SJCRH30 (cell line): ENCODE results near the gene CAB39L. TPM values are rescaled to one million over a fixed set of nuclear protein-coding genes. Genes with fewer than 3 reads are reported as not detected.
A peak's percentile ranks its signal among the peaks of the same experiment; 100 is the strongest.

ENCODE experiments used
- DNase-seq, 2 experiments: peaks; one replicate each; pipeline ENCODE4 v3.0.0-alpha.2; 2015 to 2020
- H3K27ac ChIP-seq: fragments of 250-450 bp; sonication (Bioruptor Pico); 2 replicates; pipeline ENCODE4 v1.5.1; 2020; ENCODE audit warnings: mild to moderate bottlenecking, moderate library complexity
- H3K27me3 ChIP-seq: fragments of 250-450 bp; sonication (Bioruptor Pico); 2 replicates; pipeline ENCODE4 v1.5.1; 2020; ENCODE audit warnings: mild to moderate bottlenecking, moderate library complexity
- H3K36me3 ChIP-seq: fragments of 250-450 bp; sonication (Bioruptor Pico); 2 replicates; pipeline ENCODE4 v1.5.1; 2020; ENCODE audit warnings: mild to moderate bottlenecking, moderate library complexity
- H3K4me1 ChIP-seq: fragments of 250-450 bp; sonication (Bioruptor Pico); 2 replicates; pipeline ENCODE4 v1.5.1; 2020; ENCODE audit warnings: mild to moderate bottlenecking, moderate library complexity
- H3K4me3 ChIP-seq: fragments of 250-450 bp; sonication (Bioruptor Pico); 2 replicates; pipeline ENCODE4 v1.5.1; 2020; ENCODE audit warnings: mild to moderate bottlenecking, moderate library complexity
- H3K9me3 ChIP-seq: fragments of 250-450 bp; sonication (Bioruptor Pico); replicated peaks from 2 replicates; pipeline ENCODE4 v1.5.1; 2020; ENCODE audit warnings: mild to moderate bottlenecking, moderate library complexity
- total RNA-seq: library from RNA; depleted of rRNA; stranded (reverse); fragments of >200 nt; shearing (Covaris generic); gene quantifications from 2 replicates; pipeline ENCODE4 v1.2.3, GENCODE V29; 2014

The CAB39L gene
- total RNA-seq, 1 experiment from 2014 or later = 2.4 TPM

GRCh38 chr13:49424011-49424560, 19.8 kb downstream of the CAB39L start:
- Histone ChIP-seq H3K27ac (no peak overlapping the region), H3K4me3 (no peak overlapping the region), H3K27me3 (no peaks in the 10 kb centered on the region), H3K36me3 (no peaks in the 10 kb centered on the region), H3K4me1 (no peaks in the 10 kb centered on the region), H3K9me3 (no peaks in the 10 kb centered on the region)
- DNase-seq = no peak

GRCh38 chr13:49421391-49421790, 22.5 kb downstream of the CAB39L start:
- peak; percentile 12 to 35 for DNase-seq

DNA sequence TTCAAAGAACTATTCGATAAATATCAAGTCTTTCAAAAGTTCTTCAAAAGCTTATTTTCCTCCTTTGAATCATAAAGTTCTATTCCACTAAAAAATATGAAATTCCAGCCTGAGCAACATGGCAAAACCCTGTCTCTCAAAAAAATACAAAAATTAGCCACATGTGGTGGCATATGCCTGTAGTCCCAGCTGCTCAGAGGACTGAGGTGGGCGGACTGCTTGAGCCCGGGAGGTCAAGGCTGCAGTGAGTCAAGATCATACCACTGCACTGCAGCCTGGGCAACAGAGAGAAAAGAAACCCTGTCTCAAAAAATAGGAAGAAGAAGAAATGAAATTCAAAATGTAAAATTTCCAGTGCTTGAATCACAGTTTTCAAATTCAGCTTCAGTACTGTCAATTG, 24.6 kb downstream of the CAB39L start:
- H3K27me3 ChIP-seq = no peaks in the 10 kb centered on the region
- H3K27ac ChIP-seq = no peak overlapping the region
- H3K4me1 ChIP-seq = no peaks in the 10 kb centered on the region
- DNase-seq = no peak
- no peak overlapping the region for H3K4me3 ChIP-seq
- no peaks in the 10 kb centered on the region for H3K36me3 ChIP-seq
- no peaks in the 10 kb centered on the region for H3K9me3 ChIP-seq

More at GRCh38 chr13:49421391-49421790, 22.5 kb downstream of the CAB39L start:
- Histone ChIP-seq H3K27ac (no peak overlapping the region), H3K9me3 (no peaks in the 10 kb centered on the region), H3K36me3 (no peaks in the 10 kb centered on the region), H3K4me3 (no peak overlapping the region), H3K27me3 (no peaks in the 10 kb centered on the region), H3K4me1 (no peaks in the 10 kb centered on the region)

DNA sequence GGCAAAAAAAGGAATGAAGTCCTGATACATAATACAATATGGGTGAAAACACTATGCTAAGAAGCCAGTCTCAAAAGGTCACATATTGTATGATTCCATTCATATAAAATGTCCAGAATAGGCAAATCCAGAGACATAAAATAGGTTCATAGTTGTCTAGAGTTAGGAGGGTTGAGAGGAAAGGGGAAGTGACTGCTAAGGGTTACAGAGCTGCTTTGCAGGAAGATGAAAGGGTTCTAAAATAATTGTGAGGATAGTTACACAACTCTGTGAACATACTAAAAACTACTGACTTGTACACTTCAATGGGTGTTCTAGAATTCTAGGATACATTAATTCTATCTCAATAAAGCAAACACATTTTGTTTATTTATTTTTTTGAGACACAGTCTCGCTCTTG, 25.7 kb downstream of the CAB39L start:
- Histone ChIP-seq H3K27ac (no peak overlapping the region), H3K4me3 (no peak overlapping the region), H3K27me3 (no peaks in the 10 kb centered on the region), H3K36me3 (no peaks in the 10 kb centered on the region), H3K4me1 (no peaks in the 10 kb centered on the region), H3K9me3 (no peaks in the 10 kb centered on the region)
- no peak for DNase-seq

GRCh38 chr13:49417161-49417560, 26.7 kb downstream of the CAB39L start:
- no peak for DNase-seq
- H3K9me3 ChIP-seq = no peaks in the 10 kb centered on the region
- no peaks in the 10 kb centered on the region for H3K27me3 ChIP-seq
- no peak overlapping the region for H3K4me3 ChIP-seq
- H3K36me3 ChIP-seq = no peaks in the 10 kb centered on the region
- H3K4me1 ChIP-seq = no peaks in the 10 kb centered on the region
- no peak overlapping the region for H3K27ac ChIP-seq

DNA sequence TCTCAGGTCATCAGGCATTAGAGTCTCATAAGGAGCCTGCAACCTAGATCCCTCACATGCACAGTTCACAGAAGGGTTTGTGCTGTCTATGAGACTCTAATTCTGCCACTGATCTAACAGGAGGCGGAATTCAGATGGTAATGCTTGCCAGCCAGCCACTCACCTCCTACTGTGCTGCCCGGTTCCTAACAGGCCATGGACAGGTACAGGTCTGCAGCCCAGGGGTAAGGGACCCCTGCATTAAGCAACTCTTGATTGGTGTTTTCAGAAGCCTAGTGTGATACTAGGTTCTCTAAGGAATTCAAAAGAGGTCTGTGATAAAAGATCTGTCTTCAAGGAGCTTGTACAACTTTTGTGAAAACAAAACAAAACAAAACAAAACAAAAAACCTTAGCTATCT, 31.1 kb downstream of the CAB39L start:
- Histone ChIP-seq H3K36me3 (no peaks in the 10 kb centered on the region), H3K27ac (no peak overlapping the region), H3K9me3 (no peaks in the 10 kb centered on the region), H3K4me3 (no peak overlapping the region), H3K4me1 (peaks cover 3% of the 10 kb centered on the region; the same call in 1 of the 2 replicates), H3K27me3 (no peaks in the 10 kb centered on the region)
- no peak for DNase-seq

GRCh38 chr13:49411353-49411752, 32.5 kb downstream of the CAB39L start:
- Histone ChIP-seq H3K27ac (no peak overlapping the region), H3K27me3 (no peaks in the 10 kb centered on the region), H3K4me3 (no peak overlapping the region), H3K4me1 (peaks cover 3% of the 10 kb centered on the region; the same call in 1 of the 2 replicates), H3K9me3 (no peaks in the 10 kb centered on the region), H3K36me3 (no peaks in the 10 kb centered on the region)
- DNase-seq = no peak

DNA sequence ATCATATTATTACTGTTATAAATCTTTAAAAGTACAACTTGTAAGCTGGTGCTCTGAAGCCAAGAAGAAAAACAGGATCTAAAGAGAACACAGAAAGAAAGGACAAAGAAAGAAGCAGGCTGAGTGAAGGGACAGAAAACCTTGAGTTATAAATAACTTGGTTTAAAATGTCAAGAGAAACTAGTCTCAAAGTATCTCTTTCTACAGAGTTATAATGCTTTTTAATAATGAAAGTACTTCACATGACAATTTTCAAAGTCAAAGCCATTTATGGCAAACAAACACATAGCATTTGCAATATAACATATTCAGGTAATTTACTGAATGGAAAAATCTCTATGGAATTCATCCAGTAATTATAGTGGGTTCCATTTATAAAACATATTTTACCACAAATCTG, 33.4 kb downstream of the CAB39L start:
- H3K27ac ChIP-seq = no peak overlapping the region
- no peak overlapping the region for H3K4me3 ChIP-seq
- H3K9me3 ChIP-seq = no peaks in the 10 kb centered on the region
- no peaks in the 10 kb centered on the region for H3K27me3 ChIP-seq
- peaks cover 3% of the 10 kb centered on the region; the same call in 1 of the 2 replicates for H3K4me1 ChIP-seq
- no peaks in the 10 kb centered on the region for H3K36me3 ChIP-seq
- DNase-seq = no peak

DNA sequence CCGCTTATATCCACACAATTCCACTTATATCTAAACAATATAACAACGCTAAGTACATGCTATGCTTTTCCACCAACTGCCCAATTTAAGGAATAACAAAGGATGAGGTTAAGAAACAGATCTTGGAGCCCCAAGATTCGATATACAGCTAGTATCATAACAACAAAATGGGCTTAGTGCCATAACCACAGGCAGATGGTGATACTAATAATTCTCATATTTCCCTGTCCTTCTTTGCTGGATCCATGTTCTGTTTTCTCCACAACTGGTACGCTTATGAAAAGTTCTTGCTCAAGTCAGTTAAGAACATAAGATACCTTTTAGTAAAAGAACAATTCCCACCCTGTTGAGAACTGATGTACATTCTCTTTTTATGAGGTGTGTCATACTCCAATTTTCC, 33.9 kb downstream of the CAB39L start:
- DNase-seq = peak in 1 of 2 experiments; percentile 30
- Histone ChIP-seq H3K36me3 (no peaks in the 10 kb centered on the region), H3K9me3 (0 out of 2 replicates have a peak, but pooled peaks cover under 1% of the 10 kb centered on the region), H3K27ac (no peak overlapping the region), H3K4me3 (no peak overlapping the region), H3K4me1 (peaks cover 3% of the 10 kb centered on the region; the same call in 1 of the 2 replicates), H3K27me3 (no peaks in the 10 kb centered on the region)

DNA sequence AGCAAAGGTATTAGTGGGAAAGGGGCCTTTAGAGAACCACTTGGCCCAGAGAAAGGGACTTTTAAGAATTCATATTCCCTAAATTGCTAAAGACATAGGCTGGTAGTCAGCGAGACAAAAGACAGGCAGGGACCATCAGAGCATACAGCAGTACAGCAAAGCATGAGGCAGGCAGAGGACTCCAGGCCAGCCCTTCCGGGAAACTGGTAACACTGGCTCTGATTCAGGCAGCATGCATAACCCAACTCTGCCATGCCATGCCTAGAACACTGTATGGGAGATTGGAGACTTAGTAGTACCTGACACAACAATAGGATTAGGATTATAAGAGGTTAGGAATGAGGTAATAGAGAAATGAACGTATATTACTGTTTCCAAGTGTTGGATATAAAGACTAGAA, 34.9 kb downstream of the CAB39L start:
- H3K4me3 ChIP-seq = no peak overlapping the region
- DNase-seq = no peak
- H3K36me3 ChIP-seq = no peaks in the 10 kb centered on the region
- H3K27me3 ChIP-seq = no peaks in the 10 kb centered on the region
- peaks cover 3% of the 10 kb centered on the region; the same call in 1 of the 2 replicates for H3K4me1 ChIP-seq
- H3K9me3 ChIP-seq = 0 out of 2 replicates have a peak, but pooled peaks cover 6% of the 10 kb centered on the region
- no peak overlapping the region for H3K27ac ChIP-seq

DNA sequence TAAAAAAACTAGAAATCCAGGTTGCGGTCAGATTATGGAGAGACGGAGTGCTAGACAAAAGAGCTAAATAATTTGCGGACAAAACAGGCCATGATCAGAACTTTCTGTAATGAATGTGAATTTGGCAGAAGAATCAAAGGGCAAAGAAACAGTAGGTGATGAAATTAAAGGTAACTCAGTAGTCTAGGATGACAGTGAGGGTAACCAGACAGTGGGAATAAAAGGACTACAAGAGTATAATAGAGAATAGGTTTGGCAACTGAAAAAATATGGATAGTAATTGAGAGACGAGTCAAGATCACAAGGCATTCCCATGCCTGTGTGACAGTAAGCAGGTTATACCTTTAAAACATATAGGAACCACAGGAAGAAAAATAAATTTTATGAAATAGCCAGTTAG, 35.9 kb downstream of the CAB39L start:
- no peak overlapping the region for H3K4me3 ChIP-seq
- H3K36me3 ChIP-seq = no peaks in the 10 kb centered on the region
- no peak for DNase-seq
- 0 out of 2 replicates have a peak, but pooled peaks cover 6% of the 10 kb centered on the region for H3K9me3 ChIP-seq
- H3K4me1 ChIP-seq = peaks cover 3% of the 10 kb centered on the region; the same call in 1 of the 2 replicates
- H3K27ac ChIP-seq = no peak overlapping the region
- no peaks in the 10 kb centered on the region for H3K27me3 ChIP-seq

- 0 out of 2 replicates have a peak, but pooled peaks cover 6% of the 10 kb centered on the region for H3K9me3 ChIP-seq
- H3K4me3 ChIP-seq = no peak overlapping the region
- H3K36me3 ChIP-seq = no peaks in the 10 kb centered on the region
- DNase-seq = no peak
- no peak overlapping the region for H3K27ac ChIP-seq
- peaks cover 3% of the 10 kb centered on the region; the same call in 1 of the 2 replicates for H3K4me1 ChIP-seq
- H3K27me3 ChIP-seq = no peaks in the 10 kb centered on the region
Observed at GRCh38 chr13:49407068-49407467, 36.8 kb downstream of the CAB39L start.

DNA sequence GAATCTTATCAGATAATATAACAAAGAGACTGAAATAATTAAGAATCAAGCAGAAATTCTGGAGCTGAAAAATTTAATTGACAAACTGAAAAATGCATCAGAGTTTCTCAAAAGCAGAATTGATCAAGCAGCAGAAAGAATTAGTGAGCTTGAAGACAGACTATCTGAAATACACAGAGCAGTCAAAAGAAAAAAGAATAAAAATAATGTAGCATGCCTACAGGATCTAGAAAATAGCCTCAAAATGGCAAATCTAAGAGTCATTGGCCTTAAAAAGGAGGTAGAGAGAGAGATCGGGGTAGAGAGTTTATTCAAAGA, 39.2 kb downstream of the CAB39L start:
- Histone ChIP-seq H3K27me3 (no peaks in the 10 kb centered on the region), H3K9me3 (0 out of 2 replicates have a peak, but pooled peaks cover 6% of the 10 kb centered on the region), H3K4me3 (no peak overlapping the region), H3K4me1 (no peaks in the 10 kb centered on the region), H3K36me3 (no peaks in the 10 kb centered on the region), H3K27ac (no peak overlapping the region)
- no peak for DNase-seq

- Histone ChIP-seq H3K9me3 (0 out of 2 replicates have a peak, but pooled peaks cover 6% of the 10 kb centered on the region), H3K4me3 (no peak overlapping the region), H3K36me3 (no peaks in the 10 kb centered on the region), H3K4me1 (no peaks in the 10 kb centered on the region), H3K27ac (no peak overlapping the region), H3K27me3 (no peaks in the 10 kb centered on the region)
- DNase-seq = no peak
Observed at GRCh38 chr13:49403996-49404702, 39.7 kb downstream of the CAB39L start.

DNA sequence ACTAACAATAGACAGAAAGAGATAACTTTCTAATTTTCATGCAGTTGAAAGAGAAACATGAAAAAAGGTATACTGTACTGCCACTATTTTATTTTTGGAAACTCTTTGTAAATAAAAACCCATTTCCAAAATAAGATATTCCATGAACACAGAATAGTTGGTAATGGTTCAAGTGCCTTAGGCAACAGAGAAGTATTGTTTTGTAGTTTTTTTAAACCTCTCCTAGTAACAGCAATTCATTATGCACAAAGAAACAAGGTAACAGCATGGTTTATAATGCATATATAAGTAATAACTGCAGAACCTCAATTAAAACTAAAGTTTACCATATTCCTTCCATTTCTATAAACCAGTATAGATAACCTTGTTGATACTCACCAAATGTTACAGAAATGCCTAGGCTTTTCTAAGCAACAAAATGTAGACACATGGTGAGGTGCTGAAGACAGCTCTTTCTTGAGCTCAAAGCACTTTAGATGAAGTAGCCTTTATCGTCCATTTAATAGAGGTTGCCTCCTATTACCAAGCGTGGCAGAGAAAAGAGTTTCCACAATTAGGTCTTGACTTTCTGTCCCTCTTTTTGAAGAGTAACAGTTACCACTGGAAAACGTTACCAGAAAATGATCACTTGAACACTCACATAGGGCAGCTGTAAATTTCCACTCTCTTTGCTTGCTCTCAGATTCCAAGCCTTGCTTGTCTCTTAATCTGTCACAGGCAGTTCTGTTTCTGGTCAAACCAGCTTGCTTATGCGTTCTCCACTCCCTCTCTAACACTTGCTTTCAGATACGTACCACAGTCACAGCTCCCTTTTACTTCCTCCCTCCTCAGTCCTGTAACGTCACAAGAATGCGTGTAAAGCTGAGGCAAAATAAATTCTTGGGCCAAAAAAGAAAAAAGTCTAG, 42.9 kb downstream of the CAB39L start:
- H3K4me3 ChIP-seq = no peak overlapping the region
- H3K27me3 ChIP-seq = no peaks in the 10 kb centered on the region
- H3K9me3 ChIP-seq = 0 out of 2 replicates have a peak, but pooled peaks cover 6% of the 10 kb centered on the region
- H3K36me3 ChIP-seq = no peaks in the 10 kb centered on the region
- no peak for DNase-seq
- H3K4me1 ChIP-seq = no peaks in the 10 kb centered on the region
- no peak overlapping the region for H3K27ac ChIP-seq
